NT2/D1 (cell line): ENCODE data around the gene RAD50.

Source experiments
- SUZ12 ChIP-seq: IDR thresholded peaks from 2 replicates; pipeline ENCODE4 v1.6.1; 2011; ENCODE audit not compliant: insufficient read length, insufficient read depth; ENCODE audit errors: extremely low read depth
- YY1 ChIP-seq: IDR thresholded peaks from 2 replicates; pipeline ENCODE4 v1.6.1; 2011; ENCODE audit not compliant: insufficient read length, insufficient read depth
- ZNF274 ChIP-seq: IDR thresholded peaks from 2 replicates; pipeline ENCODE4 v1.6.1; 2011; ENCODE audit warnings: mild to moderate bottlenecking, low read depth, low read length

DNA sequence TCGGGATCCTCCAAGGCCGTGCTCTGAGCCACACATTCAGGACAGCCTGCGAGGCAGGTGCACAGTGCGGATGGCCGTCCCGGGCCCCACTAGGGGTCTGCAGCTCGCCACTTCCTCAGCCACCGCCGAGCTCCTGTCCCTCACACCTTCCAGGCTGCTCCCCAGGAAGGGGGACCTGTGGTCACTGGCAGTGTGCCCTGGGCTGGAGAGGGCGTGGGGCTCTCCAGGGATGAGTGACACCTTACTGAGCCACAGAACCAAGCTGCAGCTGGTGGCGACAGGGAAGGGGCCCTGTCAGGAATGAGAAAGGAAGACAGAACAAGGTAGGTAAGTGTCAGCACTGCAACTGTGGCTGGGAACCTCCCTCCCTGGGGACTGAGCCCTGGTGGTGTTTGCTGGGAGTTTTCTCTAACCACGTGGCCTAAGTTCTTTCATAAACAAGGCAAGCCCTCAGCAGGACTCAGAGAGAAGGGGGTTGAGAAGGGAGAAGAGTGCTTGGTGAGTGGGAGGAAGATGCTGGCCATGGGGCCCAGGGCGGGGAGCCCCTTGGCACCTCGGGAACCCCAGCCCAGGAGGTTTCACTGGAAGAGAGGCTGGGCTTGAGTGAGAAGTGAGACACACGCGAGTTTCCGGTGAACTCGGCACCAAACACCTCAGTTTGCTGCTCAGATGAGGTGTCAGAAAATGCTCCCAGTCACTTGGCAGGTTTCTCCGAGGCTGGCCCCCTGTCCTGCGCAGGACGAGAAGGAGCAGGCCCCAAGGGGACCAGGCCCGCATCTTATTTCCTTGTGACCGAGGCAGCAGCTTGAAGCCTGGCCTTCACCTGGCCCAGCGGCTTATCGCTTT, 106.4 kb downstream of the RAD50 start:
- TF ChIP-seq YY1 (no peak), ZNF274 (no peak), SUZ12 (no peak)
